ENCODE results near the gene SLC49A3. TPM values are rescaled to one million over a fixed set of nuclear protein-coding genes. Genes with fewer than 3 reads are reported as not detected.

SLC49A3 gene
- total RNA-seq, 1 experiment from 2014 or later, result 5.5 TPM

DNA sequence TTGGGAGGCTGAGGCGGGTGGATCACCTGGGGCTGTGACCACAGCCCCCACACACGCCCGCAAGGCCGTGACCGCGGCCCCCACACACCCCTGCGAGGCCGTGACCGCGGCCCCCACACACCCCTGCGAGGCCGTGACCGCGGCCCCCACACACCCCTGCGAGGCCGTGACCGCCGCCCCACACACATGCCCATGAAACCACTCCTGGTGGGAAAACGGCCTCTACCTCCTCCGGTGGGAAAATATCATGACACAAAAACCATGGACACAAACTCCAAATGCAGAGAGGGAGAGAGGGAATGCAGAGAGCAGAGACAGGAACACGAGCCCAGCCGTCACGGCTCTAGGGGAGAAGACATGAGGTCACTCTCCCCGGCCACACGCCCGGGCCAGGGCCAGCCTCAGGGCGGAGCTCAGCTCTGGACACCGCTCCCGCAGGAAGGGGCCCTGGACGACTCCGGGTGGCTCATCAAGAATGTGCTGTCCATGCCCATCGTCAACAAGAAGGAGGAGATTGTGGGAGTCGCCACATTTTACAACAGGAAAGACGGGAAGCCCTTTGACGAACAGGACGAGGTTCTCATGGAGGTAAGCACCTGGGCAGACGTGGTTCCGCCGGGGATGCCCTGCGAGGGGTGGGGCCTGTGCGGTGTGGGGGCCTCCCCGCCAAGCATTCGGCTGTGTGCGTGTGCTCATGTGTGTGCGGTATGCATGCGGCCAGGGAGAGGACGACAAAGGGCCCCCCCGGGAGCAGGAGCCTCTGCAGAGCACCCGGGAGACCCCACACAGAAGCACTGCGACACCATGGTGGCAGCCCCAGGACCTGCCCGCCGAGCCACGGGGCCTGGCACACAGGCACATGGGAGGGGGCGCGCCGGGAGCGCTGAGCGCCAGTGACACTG, 32.3 kb downstream of the SLC49A3 start:
- ATAC-seq (no peak), DNase-seq (ENCODE audit: low read depth, low spot score) (no peak)
- Histone ChIP-seq H3K79me2 (ENCODE audit: insufficient read depth, low read length) (no peaks in the 10 kb centered on the region), H3K9ac (ENCODE audit: low read length) (no peak overlapping the region), H3K9me3 (ENCODE audit: control insufficient read depth in 1 of 2, insufficient read depth in 1 of 2, low read depth in 1 of 2, low read length in 2 of 2) (no peaks in the 10 kb centered on the region), H3K36me3 (ENCODE audit: control insufficient read depth in 1 of 2, insufficient read depth in 2 of 2, low read length in 2 of 2) (no peaks in the 10 kb centered on the region), H3K4me2 (ENCODE audit: low read length) (no peak overlapping the region), H3K4me3 (replicated peaks in 1 of 2; ENCODE audit: low read depth in 1 of 2, low read length in 2 of 2) (no peak overlapping the region), H3K4me1 (ENCODE audit: control insufficient read depth in 1 of 2, insufficient read depth in 2 of 2, low read length in 2 of 2) (no peaks in the 10 kb centered on the region), H2AFZ (ENCODE audit: low read depth, low read length, poor library complexity, severe bottlenecking) (no peak overlapping the region), H3K9me2 (ENCODE audit: insufficient read depth) (no peaks in the 10 kb centered on the region), H3K27me3 (ENCODE audit: insufficient read depth, low read length) (no peaks in the 10 kb centered on the region), H3K27ac (ENCODE audit: low read depth, low read length) (no peak overlapping the region), H4K20me1 (ENCODE audit: insufficient read depth) (no peaks in the 10 kb centered on the region)
- BruUV-seq (replicated peaks), result no TSS peak
- POLR2A ChIA-PET, result no interaction called here
- intact Hi-C loops (cut with micrococcal nuclease), result no loop called here
- TF ChIP-seq SRF (IDR thresholded peaks at IDR 0.05; ENCODE audit: low read depth), result no peak
- no peak for TF ChIP-seq SP1 (IDR thresholded peaks at IDR 0.05; ENCODE audit: low read depth)
- TF ChIP-seq FOSL1 (IDR thresholded peaks at IDR 0.05; ENCODE audit: low read depth), result no peak
- no peak for TF ChIP-seq CBX3 (IDR thresholded peaks at IDR 0.05; ENCODE audit: low read depth)
- no peak for TF ChIP-seq YY1 (IDR thresholded peaks at IDR 0.05; ENCODE audit: extremely low read depth, insufficient replicate concordance, low read depth, low read length)
- RAD21 ChIA-PET (ENCODE audit: low non-redundant PET in 1 of 2, low total read pairs in 2 of 2, uncharacterized antibody in 2 of 2, unreplicated experiment in 2 of 2), result no interaction called here
- CTCF ChIA-PET, result no interaction called here

DNA sequence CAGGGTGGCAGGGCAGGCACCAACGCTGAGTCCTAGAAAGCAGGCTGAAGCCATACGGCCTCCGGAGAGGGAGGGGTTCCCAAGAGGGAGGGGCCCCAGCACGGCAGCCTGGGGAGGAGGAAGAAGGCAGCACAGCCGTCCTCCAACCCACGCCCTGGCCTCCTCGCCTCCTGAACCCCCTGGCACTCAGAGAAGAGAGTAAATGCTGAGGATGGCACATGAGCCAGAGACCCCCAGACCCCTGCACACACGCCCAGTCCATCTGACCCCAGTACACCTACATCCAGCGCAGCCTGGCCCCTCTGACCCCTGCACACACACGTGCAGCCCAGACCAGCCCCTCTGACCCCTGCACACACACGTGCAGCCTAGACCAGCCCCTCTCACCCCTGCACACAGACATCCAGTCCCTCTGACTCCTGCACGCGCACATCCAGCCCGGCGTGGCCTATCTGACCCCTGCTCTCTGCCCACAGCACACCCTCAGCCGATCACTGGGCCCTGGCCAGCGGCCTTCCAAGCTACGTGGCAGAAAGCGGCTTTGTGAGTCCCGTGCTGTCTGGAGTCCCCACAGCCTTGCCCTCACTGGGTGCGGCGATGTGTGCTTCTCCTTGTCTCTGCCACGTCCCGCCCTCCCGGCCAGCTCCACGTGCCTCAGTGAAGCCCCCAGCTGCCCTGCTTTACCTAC, 33.3 kb downstream of the SLC49A3 start:
- no peak for DNase-seq (ENCODE audit: low read depth, low spot score)
- H3K36me3 ChIP-seq (ENCODE audit: control insufficient read depth in 1 of 2, insufficient read depth in 2 of 2, low read length in 2 of 2), result no peaks in the 10 kb centered on the region
- H3K4me1 ChIP-seq (ENCODE audit: control insufficient read depth in 1 of 2, insufficient read depth in 2 of 2, low read length in 2 of 2), result no peaks in the 10 kb centered on the region
- ATAC-seq, result no peak
- no peaks in the 10 kb centered on the region for H3K27me3 ChIP-seq (ENCODE audit: insufficient read depth, low read length)
- no peaks in the 10 kb centered on the region for H4K20me1 ChIP-seq (ENCODE audit: insufficient read depth)
- RAD21 ChIA-PET (ENCODE audit: low non-redundant PET in 1 of 2, low total read pairs in 2 of 2, uncharacterized antibody in 2 of 2, unreplicated experiment in 2 of 2), result no interaction called here
- H3K9me2 ChIP-seq (ENCODE audit: insufficient read depth), result no peaks in the 10 kb centered on the region
- intact Hi-C loops (cut with micrococcal nuclease), result no loop called here
- CTCF ChIA-PET, result no interaction called here
- H3K4me2 ChIP-seq (ENCODE audit: low read length), result no peak overlapping the region
- POLR2A ChIA-PET, result no interaction called here
- no TSS peak for BruUV-seq (replicated peaks)
- H3K9ac ChIP-seq (ENCODE audit: low read length), result no peak overlapping the region
- H3K79me2 ChIP-seq (ENCODE audit: insufficient read depth, low read length), result no peaks in the 10 kb centered on the region
- no peak overlapping the region for H2AFZ ChIP-seq (ENCODE audit: low read depth, low read length, poor library complexity, severe bottlenecking)
- H3K9me3 ChIP-seq (ENCODE audit: control insufficient read depth in 1 of 2, insufficient read depth in 1 of 2, low read depth in 1 of 2, low read length in 2 of 2), result no peaks in the 10 kb centered on the region
- H3K4me3 ChIP-seq (replicated peaks in 1 of 2; ENCODE audit: low read depth in 1 of 2, low read length in 2 of 2), result no peak overlapping the region
- no peak overlapping the region for H3K27ac ChIP-seq (ENCODE audit: low read depth, low read length)
- TF ChIP-seq, protein P1, sequence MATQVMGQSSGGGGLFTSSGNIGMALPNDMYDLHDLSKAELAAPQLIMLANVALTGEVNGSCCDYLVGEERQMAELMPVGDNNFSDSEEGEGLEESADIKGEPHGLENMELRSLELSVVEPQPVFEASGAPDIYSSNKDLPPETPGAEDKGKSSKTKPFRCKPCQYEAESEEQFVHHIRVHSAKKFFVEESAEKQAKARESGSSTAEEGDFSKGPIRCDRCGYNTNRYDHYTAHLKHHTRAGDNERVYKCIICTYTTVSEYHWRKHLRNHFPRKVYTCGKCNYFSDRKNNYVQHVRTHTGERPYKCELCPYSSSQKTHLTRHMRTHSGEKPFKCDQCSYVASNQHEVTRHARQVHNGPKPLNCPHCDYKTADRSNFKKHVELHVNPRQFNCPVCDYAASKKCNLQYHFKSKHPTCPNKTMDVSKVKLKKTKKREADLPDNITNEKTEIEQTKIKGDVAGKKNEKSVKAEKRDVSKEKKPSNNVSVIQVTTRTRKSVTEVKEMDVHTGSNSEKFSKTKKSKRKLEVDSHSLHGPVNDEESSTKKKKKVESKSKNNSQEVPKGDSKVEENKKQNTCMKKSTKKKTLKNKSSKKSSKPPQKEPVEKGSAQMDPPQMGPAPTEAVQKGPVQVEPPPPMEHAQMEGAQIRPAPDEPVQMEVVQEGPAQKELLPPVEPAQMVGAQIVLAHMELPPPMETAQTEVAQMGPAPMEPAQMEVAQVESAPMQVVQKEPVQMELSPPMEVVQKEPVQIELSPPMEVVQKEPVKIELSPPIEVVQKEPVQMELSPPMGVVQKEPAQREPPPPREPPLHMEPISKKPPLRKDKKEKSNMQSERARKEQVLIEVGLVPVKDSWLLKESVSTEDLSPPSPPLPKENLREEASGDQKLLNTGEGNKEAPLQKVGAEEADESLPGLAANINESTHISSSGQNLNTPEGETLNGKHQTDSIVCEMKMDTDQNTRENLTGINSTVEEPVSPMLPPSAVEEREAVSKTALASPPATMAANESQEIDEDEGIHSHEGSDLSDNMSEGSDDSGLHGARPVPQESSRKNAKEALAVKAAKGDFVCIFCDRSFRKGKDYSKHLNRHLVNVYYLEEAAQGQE (IDR thresholded peaks at IDR 0.05; ENCODE audit: low read depth), result no peak
- TF ChIP-seq RAD21 (IDR thresholded peaks at IDR 0.05; ENCODE audit: low read depth) (no peak), POLR2AphosphoS5 (IDR thresholded peaks at IDR 0.05; ENCODE audit: low read depth, low read length) (no peak), YY1 (IDR thresholded peaks at IDR 0.05; ENCODE audit: extremely low read depth, insufficient replicate concordance, low read depth, low read length) (no peak), ELF1 (IDR thresholded peaks at IDR 0.05; ENCODE audit: borderline replicate concordance, low read depth) (no peak), SRF (IDR thresholded peaks at IDR 0.05; ENCODE audit: low read depth) (no peak), JUND (IDR thresholded peaks at IDR 0.05) (no peak), CEBPB (IDR thresholded peaks at IDR 0.05; ENCODE audit: low read depth) (no peak), TCF7L2 (IDR thresholded peaks at IDR 0.05; ENCODE audit: borderline replicate concordance, extremely low read depth, insufficient read depth, insufficient read length) (no peak), POLR2A (IDR thresholded peaks at IDR 0.05; ENCODE audit: borderline replicate concordance, extremely low read depth, insufficient read depth, insufficient read length) (no peak), SP1 (IDR thresholded peaks at IDR 0.05; ENCODE audit: low read depth) (no peak), SIN3A (IDR thresholded peaks at IDR 0.05; ENCODE audit: low read depth) (no peak)
- TF ChIP-seq, protein P2, sequence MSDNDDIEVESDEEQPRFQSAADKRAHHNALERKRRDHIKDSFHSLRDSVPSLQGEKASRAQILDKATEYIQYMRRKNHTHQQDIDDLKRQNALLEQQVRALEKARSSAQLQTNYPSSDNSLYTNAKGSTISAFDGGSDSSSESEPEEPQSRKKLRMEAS (IDR thresholded peaks at IDR 0.05), result no peak
- TF ChIP-seq, protein P3, sequence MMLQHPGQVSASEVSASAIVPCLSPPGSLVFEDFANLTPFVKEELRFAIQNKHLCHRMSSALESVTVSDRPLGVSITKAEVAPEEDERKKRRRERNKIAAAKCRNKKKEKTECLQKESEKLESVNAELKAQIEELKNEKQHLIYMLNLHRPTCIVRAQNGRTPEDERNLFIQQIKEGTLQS (IDR thresholded peaks at IDR 0.05), result no peak

Measured in HCT116 (cell line).